Gastroesophageal sphincter (tissue), 4 donors: ENCODE results near the gene ARID1B. TPM values are rescaled to one million over a fixed set of nuclear protein-coding genes. Genes with fewer than 3 reads are reported as not detected.

Experiments
- ATAC-seq: fragments of 150-250 bp; one replicate; pipeline ENCODE4 v1.9.1; 2016; ENCODE audit warnings: mild to moderate bottlenecking, moderate library complexity
- H3K27ac ChIP-seq, 4 donors: fragments of 200-600 bp; sonication (generic) in 3 of 4; 1 replicate in 3 of 4; 2 replicates in 1 of 4; pipeline ENCODE4 v1.5.1; 2016 to 2019
- H3K27me3 ChIP-seq: fragments of 200-600 bp; sonication (generic); one replicate; pipeline ENCODE4 v1.5.1; 2019
- H3K36me3 ChIP-seq, 2 donors: fragments of 200-600 bp; sonication (generic); one replicate each; pipeline ENCODE4 v1.5.1; 2019; ENCODE audit warnings: control low read depth in 1 of 2
- H3K4me1 ChIP-seq, 3 donors: fragments of 200-600 bp; sonication (generic); 1 replicate in 2 of 3; 2 replicates in 1 of 3; pipeline ENCODE4 v1.5.1; 2016 to 2019; ENCODE audit warnings: control low read depth in 2 of 3
- H3K4me3 ChIP-seq, 2 donors: fragments of 200-600 bp; sonication (generic); one replicate each; pipeline ENCODE4 v1.5.1; 2019; ENCODE audit warnings: mild to moderate bottlenecking in 1 of 2, moderate library complexity in 1 of 2
- H3K9me3 ChIP-seq, 3 donors: fragments of 200-600 bp; sonication (generic); one replicate each; pipeline ENCODE4 v1.5.1; 2017 to 2019; ENCODE audit warnings: control low read depth in 2 of 3
- CTCF ChIP-seq, 4 experiments: fragments of 200-600 bp in 2 of 4; fragments of 450-650 bp in 2 of 4; sonication (generic) in 1 of 4; IDR thresholded peaks; one replicate each; pipeline ENCODE4 v1.5.1; 2017 to 2019; ENCODE audit warnings: antibody characterized with exemption in 4 of 4, mild to moderate bottlenecking in 2 of 4, moderate library complexity in 2 of 4
- EP300 ChIP-seq: sonication (generic); formaldehyde crosslinking; IDR thresholded peaks from one replicate; pipeline ENCODE4 v1.6.1; 2017; ENCODE audit warnings: antibody characterized with exemption, mild to moderate bottlenecking
- POLR2A ChIP-seq, 2 donors: fragments of 450-650 bp; IDR thresholded peaks; one replicate each; pipeline ENCODE4 v1.6.1; 2017; ENCODE audit warnings: antibody characterized with exemption in 2 of 2, mild to moderate bottlenecking in 2 of 2, moderate library complexity in 1 of 2
- POLR2AphosphoS5 ChIP-seq: sonication (generic); formaldehyde crosslinking; IDR thresholded peaks from one replicate; pipeline ENCODE4 v1.6.1; 2017; ENCODE audit warnings: antibody characterized with exemption
- WGBS, 2 donors: methylation state at CpG; one replicate each; pipeline ENCODE4 v1.1.5; 2018; ENCODE audit warnings: low coverage in 1 of 2; 5-methylcytosine and 5-hydroxymethylcytosine counted together
- total RNA-seq, 4 donors: library from RNA; depleted of rRNA; stranded (reverse); fragments of >200 nt; gene quantifications; one replicate each; pipeline ENCODE4 v1.1.0, GENCODE V29; 2016

ARID1B gene
- total RNA-seq, 4 donors from 2014 or later = 40.0 to 106 (median 79.7) TPM

- Histone ChIP-seq H3K27ac (peak overlapping the region; percentile 88 to 99 (median 97)), H3K9me3 (no peaks in the 10 kb centered on the region), H3K36me3 (no peaks in the 10 kb centered on the region), H3K4me3 (peak overlapping the region; percentile 63 to 81), H3K27me3 (no peaks in the 10 kb centered on the region), H3K4me1 (peaks cover 0 to 43% (median 6%) of the 10 kb centered on the region in 3 donors)
- WGBS, 2 donors = 0% methylated on average over 7 to 8 of the region's 8 CpGs
- TF ChIP-seq EP300 (no peak), POLR2AphosphoS5 (no peak), POLR2A (IDR thresholded peaks at IDR 0.05) (no peak), CTCF (IDR thresholded peaks at IDR 0.05) (no peak)
- no peak for ATAC-seq
Measured at GRCh38 chr6:156776470-156776839, 723 bp upstream of the ARID1B start.

GRCh38 chr6:156777577-156778453, 637 bp downstream of the ARID1B start:
- Histone ChIP-seq H3K36me3 (no peaks in the 10 kb centered on the region), H3K4me3 (peak overlapping the region; percentile 78 to 81), H3K4me1 (peaks cover 0 to 48% (median 6%) of the 10 kb centered on the region in 3 donors), H3K27ac (peak overlapping the region; percentile 89 to 99 (median 97)), H3K27me3 (no peaks in the 10 kb centered on the region), H3K9me3 (no peaks in the 10 kb centered on the region)
- TF ChIP-seq POLR2A (IDR thresholded peaks at IDR 0.05) (peak; percentile 6 to 23), POLR2AphosphoS5 (no peak), CTCF (IDR thresholded peaks at IDR 0.05) (no peak), EP300 (no peak)
- WGBS, 2 donors = no CpG with 5 or more reads among the region's 113 CpGs
- ATAC-seq = peak; percentile 24

GRCh38 chr6:156778454-156779205, 1.5 kb downstream of the ARID1B start:
- Histone ChIP-seq H3K27ac (peak overlapping the region; percentile 89 to 99 (median 97)), H3K27me3 (no peaks in the 10 kb centered on the region), H3K4me3 (peak overlapping the region; percentile 78 to 81), H3K4me1 (peaks cover 0 to 52% (median 6%) of the 10 kb centered on the region in 3 donors), H3K9me3 (no peaks in the 10 kb centered on the region), H3K36me3 (no peaks in the 10 kb centered on the region)
- ATAC-seq = peak; percentile 17
- WGBS, 2 donors = no CpG with 5 or more reads among the region's 100 CpGs
- TF ChIP-seq POLR2A (IDR thresholded peaks at IDR 0.05) (peak in 1 of 2 donors; percentile 52), EP300 (no peak)

- Histone ChIP-seq H3K36me3 (no peaks in the 10 kb centered on the region), H3K4me1 (peaks cover 0 to 57% (median 10%) of the 10 kb centered on the region in 3 donors), H3K4me3 (peak overlapping the region; percentile 78 to 81), H3K27me3 (no peaks in the 10 kb centered on the region), H3K9me3 (no peaks in the 10 kb centered on the region), H3K27ac (peak overlapping the region; percentile 89 to 99 (median 97))
- 0% methylated on average over 6 to 8 of the region's 108 CpGs for WGBS, 2 donors
- ATAC-seq = peak; percentile 39
- peak in 2 of 4 experiments; percentile 35 to 45 for TF ChIP-seq CTCF (IDR thresholded peaks at IDR 0.05)
- TF ChIP-seq POLR2A (IDR thresholded peaks at IDR 0.05) = peak; percentile 12 to 41
- TF ChIP-seq EP300 = no peak
Measured at GRCh38 chr6:156779206-156780094, 2.3 kb downstream of the ARID1B start.
